MG63 (cell line): ENCODE results near the gene DNAJB12. TPM values are rescaled to one million over a fixed set of nuclear protein-coding genes. Genes with fewer than 3 reads are reported as not detected.
A peak's percentile ranks its signal among the peaks of the same experiment; 100 is the strongest.
"Not testable (repeated sequence)": the region's sequence is repeated elsewhere in the genome, so short reads cannot be mapped to it uniquely, and the experiment has no call there.

Experiments used
- DNase-seq: peaks from one replicate; pipeline ENCODE4 v3.0.0-alpha.2; 2020
- H3K27me3 ChIP-seq: fragments of 250-450 bp; sonication (Bioruptor Pico); 2 replicates; pipeline ENCODE4 v1.5.1; 2020; ENCODE audit warnings: mild to moderate bottlenecking, moderate library complexity
- H3K36me3 ChIP-seq: fragments of 250-450 bp; sonication (Bioruptor Pico); 2 replicates; pipeline ENCODE4 v1.5.1; 2020; ENCODE audit warnings: mild to moderate bottlenecking, moderate library complexity
- H3K4me3 ChIP-seq: fragments of 250-450 bp; sonication (Bioruptor Pico); 2 replicates; pipeline ENCODE4 v1.5.1; 2020; ENCODE audit warnings: mild to moderate bottlenecking, moderate library complexity
- H3K9me3 ChIP-seq: fragments of 250-450 bp; sonication (Bioruptor Pico); 2 replicates; pipeline ENCODE4 v1.5.1; 2020; ENCODE audit warnings: mild to moderate bottlenecking, moderate library complexity
- total RNA-seq: library from RNA; depleted of rRNA; stranded (reverse); fragments of >200 nt; shearing (Covaris generic); gene quantifications from 2 replicates; pipeline ENCODE4 v1.2.3, GENCODE V29; 2014; ENCODE audit warnings: low replicate concordance; rRNA removed

DNAJB12 gene
- 19.3 and 24.4 TPM in 2 replicates for total RNA-seq

- peak; percentile 89 for DNase-seq
Measured at GRCh38 chr10:72354356-72355213, at the start of gene DNAJB12. DNAJB12 (minus strand) TSS chr10:72354919; CDS start chr10:72354897, 22 bp downstream.

GRCh38 chr10:72395581-72395980, 40.9 kb upstream of the DNAJB12 start:
- not testable (repeated sequence) for H3K4me3 ChIP-seq, H3K9me3 ChIP-seq, H3K36me3 ChIP-seq, H3K27me3 ChIP-seq, DNase-seq

More at GRCh38 chr10:72354356-72355213, at the start of gene DNAJB12:
- Histone ChIP-seq H3K27me3 (no peaks in the 10 kb centered on the region), H3K36me3 (peaks cover 4% of the 10 kb centered on the region), H3K4me3 (peak within 1 kb of the TSS; percentile 94), H3K9me3 (no peaks in the 10 kb centered on the region)

GRCh38 chr10:72392571-72392970, 37.9 kb upstream of the DNAJB12 start:
- no peaks in the 10 kb centered on the region for H3K27me3 ChIP-seq
- H3K36me3 ChIP-seq: no peaks in the 10 kb centered on the region
- no peaks in the 10 kb centered on the region for H3K9me3 ChIP-seq
- no peak overlapping the region for H3K4me3 ChIP-seq
- no peak for DNase-seq

GRCh38 chr10:72390764-72391163, 36.0 kb upstream of the DNAJB12 start:
- Histone ChIP-seq H3K27me3 (no peaks in the 10 kb centered on the region), H3K36me3 (no peaks in the 10 kb centered on the region), H3K9me3 (no peaks in the 10 kb centered on the region), H3K4me3 (no peak overlapping the region)
- no peak for DNase-seq

GRCh38 chr10:72389716-72390115, 35.0 kb upstream of the DNAJB12 start:
- no peaks in the 10 kb centered on the region for H3K9me3 ChIP-seq
- no peaks in the 10 kb centered on the region for H3K36me3 ChIP-seq
- DNase-seq: no peak
- H3K27me3 ChIP-seq: no peaks in the 10 kb centered on the region
- no peak overlapping the region for H3K4me3 ChIP-seq

- Histone ChIP-seq H3K36me3 (no peaks in the 10 kb centered on the region), H3K9me3 (no peaks in the 10 kb centered on the region), H3K27me3 (no peaks in the 10 kb centered on the region), H3K4me3 (no peak overlapping the region)
- no peak for DNase-seq
Measured at GRCh38 chr10:72389014-72389413, 34.3 kb upstream of the DNAJB12 start.

GRCh38 chr10:72388062-72388461, 33.3 kb upstream of the DNAJB12 start:
- no peak for DNase-seq
- Histone ChIP-seq H3K27me3 (no peaks in the 10 kb centered on the region), H3K4me3 (no peak overlapping the region), H3K9me3 (no peaks in the 10 kb centered on the region), H3K36me3 (no peaks in the 10 kb centered on the region)

- no peak overlapping the region for H3K4me3 ChIP-seq
- no peak for DNase-seq
- no peaks in the 10 kb centered on the region for H3K36me3 ChIP-seq
- H3K9me3 ChIP-seq: no peaks in the 10 kb centered on the region
- no peaks in the 10 kb centered on the region for H3K27me3 ChIP-seq
Measured at GRCh38 chr10:72386916-72387586, 32.3 kb upstream of the DNAJB12 start.

GRCh38 chr10:72385724-72386123, 31.0 kb upstream of the DNAJB12 start:
- Histone ChIP-seq H3K36me3 (no peaks in the 10 kb centered on the region), H3K27me3 (no peaks in the 10 kb centered on the region), H3K9me3 (no peaks in the 10 kb centered on the region), H3K4me3 (no peak overlapping the region)
- DNase-seq: no peak

GRCh38 chr10:72384982-72385381, 30.3 kb upstream of the DNAJB12 start:
- not testable (repeated sequence) for H3K36me3 ChIP-seq, H3K27me3 ChIP-seq, H3K9me3 ChIP-seq, H3K4me3 ChIP-seq, DNase-seq

- H3K27me3 ChIP-seq: no peaks in the 10 kb centered on the region
- no peaks in the 10 kb centered on the region for H3K9me3 ChIP-seq
- DNase-seq: no peak
- no peak overlapping the region for H3K4me3 ChIP-seq
- H3K36me3 ChIP-seq: no peaks in the 10 kb centered on the region
Measured at GRCh38 chr10:72379776-72380175, 25.1 kb upstream of the DNAJB12 start.

- DNase-seq: no peak
Measured at GRCh38 chr10:72379062-72379461, 24.3 kb upstream of the DNAJB12 start.

GRCh38 chr10:72375585-72375984, 20.9 kb upstream of the DNAJB12 start:
- DNase-seq: no peak
- Histone ChIP-seq H3K36me3 (no peaks in the 10 kb centered on the region), H3K27me3 (no peaks in the 10 kb centered on the region), H3K4me3 (no peak overlapping the region), H3K9me3 (no peaks in the 10 kb centered on the region)

More at GRCh38 chr10:72379062-72379461, 24.3 kb upstream of the DNAJB12 start:
- H3K27me3 ChIP-seq: no peaks in the 10 kb centered on the region
- no peak overlapping the region for H3K4me3 ChIP-seq
- H3K36me3 ChIP-seq: no peaks in the 10 kb centered on the region
- no peaks in the 10 kb centered on the region for H3K9me3 ChIP-seq

GRCh38 chr10:72375173-72375572, 20.5 kb upstream of the DNAJB12 start:
- DNase-seq: no peak
- no peaks in the 10 kb centered on the region for H3K9me3 ChIP-seq
- H3K36me3 ChIP-seq: no peaks in the 10 kb centered on the region
- H3K4me3 ChIP-seq: no peak overlapping the region
- no peaks in the 10 kb centered on the region for H3K27me3 ChIP-seq

- no peaks in the 10 kb centered on the region for H3K36me3 ChIP-seq
- H3K4me3 ChIP-seq: no peak overlapping the region
- no peak for DNase-seq
- H3K27me3 ChIP-seq: no peaks in the 10 kb centered on the region
- no peaks in the 10 kb centered on the region for H3K9me3 ChIP-seq
Measured at GRCh38 chr10:72370201-72370722, 15.5 kb upstream of the DNAJB12 start.

- H3K27me3 ChIP-seq: no peaks in the 10 kb centered on the region
- no peaks in the 10 kb centered on the region for H3K9me3 ChIP-seq
- H3K4me3 ChIP-seq: no peak overlapping the region
- no peak for DNase-seq
- no peaks in the 10 kb centered on the region for H3K36me3 ChIP-seq
Measured at GRCh38 chr10:72367301-72367960, 12.7 kb upstream of the DNAJB12 start.
